Endothelial cell of umbilical vein (primary cell): ENCODE results near the gene CELF5. TPM values are rescaled to one million over a fixed set of nuclear protein-coding genes. Genes with fewer than 3 reads are reported as not detected.

Source experiments
- BruUV-seq: library from RNA; stranded (reverse); fragments of 400-500 nt; replicated peaks from 2 replicates; lab custom pipeline; 2021; lab: Mats Ljungman, UMichigan
- CTCF ChIA-PET: fragments of 300-600, 350-600 bp; sonication (Branson Sonifier 250); formaldehyde crosslinking; loops from one replicate; lab custom pipeline; 2021; ENCODE audit warnings: antibody characterized with exemption, inconsistent platforms; lab: Charles Lee
- POLR2A ChIA-PET: fragments of 300-600, 350-600 bp; sonication (Branson Sonifier 250); formaldehyde crosslinking; loops from one replicate; lab custom pipeline; 2021; ENCODE audit warnings: antibody characterized with exemption, inconsistent platforms; lab: Charles Lee
- DNase-seq: peaks from one replicate; pipeline ENCODE4 v3.0.0-alpha.2; 2011; ENCODE audit warnings: low read depth, low spot score
- FAIRE-seq: peaks from 2 replicates; lab custom pipeline; 2011; peaks lifted over from hg19 to GRCh38; lab: Jason Lieb, UNC
- H2AFZ ChIP-seq: 2 replicates; pipeline ENCODE4 v1.6.0; 2012; ENCODE audit warnings: low read depth, low read length, control low read depth, inconsistent platforms
- H3K27ac ChIP-seq: 2 replicates; pipeline ENCODE4 v1.5.1; 2011; ENCODE audit warnings: low read depth, mild to moderate bottlenecking, control low read depth, low read length, moderate library complexity; ENCODE audit not compliant: insufficient read depth
- H3K27me3 ChIP-seq, 2 experiments: 2 replicates each; pipeline versions ENCODE4 v1.6.0 to v1.6.1; 2011; ENCODE audit warnings: low read length in 2 of 2, mixed read lengths in 1 of 2; ENCODE audit not compliant: control insufficient read depth in 2 of 2, insufficient read depth in 2 of 2
- H3K36me3 ChIP-seq, 2 experiments: 2 replicates in 1 of 2; 3 replicates in 1 of 2; pipeline ENCODE4 v1.5.1; 2011; ENCODE audit warnings: low read length in 2 of 2, mild to moderate bottlenecking in 1 of 2, moderate library complexity in 1 of 2; ENCODE audit not compliant: control insufficient read depth in 2 of 2, insufficient read depth in 2 of 2; ENCODE audit errors: extremely low read depth in 1 of 2
- H3K4me1 ChIP-seq: 3 replicates; pipeline ENCODE4 v1.5.1; 2011; ENCODE audit warnings: mild to moderate bottlenecking, low read length; ENCODE audit not compliant: control insufficient read depth, insufficient read depth; ENCODE audit errors: extremely low read depth
- H3K4me2 ChIP-seq: 2 replicates; pipeline ENCODE4 v1.6.1; 2011; ENCODE audit warnings: low read length, control low read depth, mixed read lengths; ENCODE audit not compliant: insufficient read depth
- H3K4me3 ChIP-seq, 3 experiments: fragments of 200-600 bp in 1 of 3; sonication (generic), shearing (Covaris generic) in 1 of 3; replicated peaks in 1 of 3; 2 replicates each; pipeline ENCODE4 v1.5.1; 2011 to 2016; ENCODE audit warnings: control low read depth in 3 of 3, low read length in 3 of 3, mild to moderate bottlenecking in 2 of 3, inconsistent platforms in 1 of 3, low read depth in 1 of 3, moderate library complexity in 1 of 3; ENCODE audit not compliant: insufficient read depth in 1 of 3
- H3K79me2 ChIP-seq: 2 replicates; pipeline ENCODE4 v1.6.0; 2012; ENCODE audit warnings: low read length, inconsistent platforms; ENCODE audit not compliant: control insufficient read depth, insufficient read depth
- H3K9ac ChIP-seq: replicated peaks from 2 replicates; pipeline ENCODE3; 2011; ENCODE audit warnings: low read length, control low read depth; ENCODE audit not compliant: insufficient read depth; ENCODE audit errors: extremely low read depth
- H3K9me1 ChIP-seq: replicated peaks from 3 replicates; pipeline ENCODE4 v1.6.0; 2011; ENCODE audit warnings: mild to moderate bottlenecking, low read length; ENCODE audit not compliant: control insufficient read depth, insufficient read depth; ENCODE audit errors: extremely low read depth
- H3K9me3 ChIP-seq: replicated peaks from 2 replicates; pipeline ENCODE4 v1.5.1; 2012; ENCODE audit warnings: low read length, inconsistent platforms; ENCODE audit not compliant: control insufficient read depth, insufficient read depth
- H4K20me1 ChIP-seq: replicated peaks from 2 replicates; pipeline ENCODE3; 2011; ENCODE audit warnings: mild to moderate bottlenecking, low read length; ENCODE audit not compliant: control insufficient read depth, insufficient read depth; ENCODE audit errors: extremely low read depth
- CTCF ChIP-seq, 2 donors: IDR thresholded peaks; 1 replicate in 1 of 2; 2 replicates in 1 of 2; pipeline ENCODE4 v1.5.1; 2011; ENCODE audit warnings: low read length in 2 of 2, mild to moderate bottlenecking in 2 of 2, moderate library complexity in 2 of 2, control low read depth in 1 of 2, inconsistent platforms in 1 of 2, low read depth in 1 of 2; ENCODE audit not compliant: insufficient read depth in 1 of 2; ENCODE audit errors: extremely low read depth in 1 of 2
- FOS ChIP-seq: IDR thresholded peaks from 2 replicates; pipeline ENCODE4 v1.6.1; 2011; ENCODE audit warnings: mild to moderate bottlenecking, low read length, moderate library complexity, borderline replicate concordance; ENCODE audit not compliant: insufficient read depth
- GATA2 ChIP-seq: IDR thresholded peaks from 2 replicates; pipeline ENCODE4 v1.7.0; 2011; ENCODE audit warnings: low read depth, mild to moderate bottlenecking, moderate library complexity, mixed read lengths, low read length; ENCODE audit not compliant: insufficient read length, insufficient read depth
- JUN ChIP-seq: IDR thresholded peaks from 2 replicates; pipeline ENCODE4 v1.6.1; 2011; ENCODE audit warnings: borderline replicate concordance, low read depth; ENCODE audit not compliant: insufficient read length, insufficient read depth
- MAX ChIP-seq: IDR thresholded peaks from 2 replicates; pipeline ENCODE4 v1.6.1; 2011; ENCODE audit not compliant: insufficient read depth, insufficient read length
- POLR2AphosphoS5 ChIP-seq: IDR thresholded peaks from 2 replicates; pipeline ENCODE4 v1.6.1; 2012; ENCODE audit warnings: low read depth, mild to moderate bottlenecking, control low read depth, low read length, moderate library complexity; ENCODE audit not compliant: insufficient read depth
- dilution Hi-C: fragments of 300-500 bp; cut with MboI; formaldehyde crosslinking; loops from one replicate; pipeline ENCODE4 v1.15.0; 2019; ENCODE audit warnings: low sequenced_read_pairs; ENCODE audit not compliant: extremely low pct_ligation_motif_present
- intact Hi-C: fragments of 100-400 bp; cut with micrococcal nuclease; formaldehyde crosslinking; loops from one replicate; pipeline ENCODE4 v1.10.0; 2022
- polyA plus RNA-seq, 4 experiments: library from polyadenylated mRNA; depleted of rRNA in 3 of 4; stranded (reverse) in 3 of 4; unstranded in 1 of 4; fragments of >200 nt; gene quantifications; 2 replicates each; pipeline versions ENCODE4 v1.2.1 to v1.2.3, GENCODE V29; 2011 to 2012; ENCODE audit warnings: missing spikeins in 1 of 4
- total RNA-seq: library from RNA; stranded (reverse); gene quantifications from 2 replicates; pipeline ENCODE4 v1.2.3, GENCODE V29; 2021

CELF5 gene
- total and polyA plus RNA-seq, 2 donors (not counting 3 experiments of a cell fraction or from before 2014, with no cell fraction given): not detected

GRCh38 chr19:3321696-3322095, 97.2 kb downstream of the CELF5 start:
- intact Hi-C loops (no loop called here), dilution Hi-C loops (no loop called here)
- Histone ChIP-seq H3K9ac (no peak overlapping the region), H4K20me1 (no peaks in the 10 kb centered on the region), H3K27me3 (peaks cover 0 to 1% of the 10 kb centered on the region in 2 experiments), H3K4me1 (no peaks in the 10 kb centered on the region), H2AFZ (no peak overlapping the region), H3K9me1 (no peaks in the 10 kb centered on the region), H3K4me2 (no peak overlapping the region), H3K4me3 (no peak overlapping the region), H3K79me2 (no peaks in the 10 kb centered on the region), H3K27ac (no peak overlapping the region), H3K36me3 (no peaks in the 10 kb centered on the region), H3K9me3 (no peaks in the 10 kb centered on the region)
- FAIRE-seq (no peak), DNase-seq (no peak)
- ChIA-PET CTCF (interaction anchor here (0.8 to 1.6 kb wide), 4 partner anchors 17 to 164 kb away, joined by 3 to 4 read pairs (median 4); no protein-coding TSS in a partner anchor), POLR2A (no interaction called here)
- BruUV-seq: no TSS peak
- TF ChIP-seq CTCF (IDR thresholded peaks at IDR 0.05; ENCODE audit: extremely low read depth in 1 of 2, insufficient read depth in 1 of 2, low read depth in 1 of 2, low read length in 2 of 2) (no peak), GATA2 (no peak), JUN (no peak), FOS (no peak), POLR2AphosphoS5 (no peak), MAX (no peak)
